Right lobe of liver (tissue), 6 donors: ENCODE measurements around the gene TCFL5. TPM values are rescaled to one million over a fixed set of nuclear protein-coding genes. Genes with fewer than 3 reads are reported as not detected.

Experiments
- ATAC-seq, 4 donors: fragments of 200-7000 bp; cut with Tn5 transposase; one replicate each; pipeline ENCODE4 v1.9.1; 2020; ENCODE audit warnings: mild to moderate bottlenecking in 4 of 4, moderate library complexity in 4 of 4
- DNase-seq, 3 donors: peaks; one replicate each; pipeline ENCODE4 v3.0.0-alpha.2; 2020
- H3K27ac ChIP-seq, 3 donors: fragments of 200-600 bp; one replicate each; pipeline ENCODE4 v1.8.0; 2022
- H3K27me3 ChIP-seq, 2 donors: fragments of 200-600 bp; one replicate each; pipeline ENCODE4 v1.8.0; 2022
- H3K36me3 ChIP-seq, 4 donors: fragments of 200-600 bp; sonication (generic) in 1 of 4; one replicate each; pipeline versions ENCODE4 v1.5.1 to v1.8.0; 2017 to 2022; ENCODE audit warnings: control low read depth in 1 of 4
- H3K4me1 ChIP-seq, 4 donors: fragments of 200-600 bp; sonication (generic) in 1 of 4; one replicate each; pipeline versions ENCODE4 v1.5.1 to v1.8.0; 2017 to 2022; ENCODE audit warnings: control low read depth in 1 of 4
- H3K4me3 ChIP-seq, 3 donors: fragments of 200-600 bp; one replicate each; pipeline ENCODE4 v1.8.0; 2022
- H3K9me3 ChIP-seq, 4 donors: fragments of 200-600 bp; sonication (generic) in 1 of 4; one replicate each; pipeline versions ENCODE4 v1.5.1 to v1.8.0; 2017 to 2022; ENCODE audit warnings: control low read depth in 1 of 4
- POLR2A ChIP-seq: fragments of 450-650 bp; IDR thresholded peaks from one replicate; pipeline ENCODE4 v1.6.1; 2017; ENCODE audit warnings: antibody characterized with exemption, mild to moderate bottlenecking
- WGBS: methylation state at CpG from one replicate; pipeline ENCODE4 v1.1.6; 2018; ENCODE audit warnings: low coverage, low lambda C conversion rate; ENCODE audit not compliant: insufficient coverage; ENCODE audit errors: missing lambda C conversion rate; 5-methylcytosine and 5-hydroxymethylcytosine counted together
- intact Hi-C, 2 donors: fragments of 100-400 bp; cut with DNase I; formaldehyde crosslinking; loops; one replicate each; pipeline versions ENCODE4 v1.11.2 to v1.14.1; 2022
- total RNA-seq, 6 experiments: library from RNA; depleted of rRNA in 2 of 6; stranded (reverse); fragments of >200 nt in 2 of 6; fragmentation: NEBNext Ultra II Directional in 3 of 6; extraction: Animal tissue kit (Norgen Biotek cat#: 25700) in 3 of 6; gene quantifications; one replicate each; pipeline versions ENCODE4 v1.1.0 to v1.2.4, GENCODE V29; 2016 to 2023
- TF ChIP-seq, protein P1 (sequence below), 4 donors: fragments of 200-600 bp in 3 of 4; fragments of 450-650 bp in 1 of 4; IDR thresholded peaks; one replicate each; pipeline versions ENCODE4 v1.5.1 to v1.8.0; 2016 to 2022; ENCODE audit warnings: antibody characterized with exemption in 4 of 4, mild to moderate bottlenecking in 2 of 4
- donor health status: DM: no; HTN: yes; CAD: no.
- donor health status: DM: no; HTN: no; CAD: no.
- donor health status: DM: no; HTN: no; CAD: no.
- donor health status: DM: no; HTN: yes; CAD: no.
- donor health status: DM: no; HTN: yes; CAD: no.

TCFL5 gene
- total RNA-seq, 6 experiments from 2014 or later, result 2.9 to 5.1 (median 3.9) TPM

DNA sequence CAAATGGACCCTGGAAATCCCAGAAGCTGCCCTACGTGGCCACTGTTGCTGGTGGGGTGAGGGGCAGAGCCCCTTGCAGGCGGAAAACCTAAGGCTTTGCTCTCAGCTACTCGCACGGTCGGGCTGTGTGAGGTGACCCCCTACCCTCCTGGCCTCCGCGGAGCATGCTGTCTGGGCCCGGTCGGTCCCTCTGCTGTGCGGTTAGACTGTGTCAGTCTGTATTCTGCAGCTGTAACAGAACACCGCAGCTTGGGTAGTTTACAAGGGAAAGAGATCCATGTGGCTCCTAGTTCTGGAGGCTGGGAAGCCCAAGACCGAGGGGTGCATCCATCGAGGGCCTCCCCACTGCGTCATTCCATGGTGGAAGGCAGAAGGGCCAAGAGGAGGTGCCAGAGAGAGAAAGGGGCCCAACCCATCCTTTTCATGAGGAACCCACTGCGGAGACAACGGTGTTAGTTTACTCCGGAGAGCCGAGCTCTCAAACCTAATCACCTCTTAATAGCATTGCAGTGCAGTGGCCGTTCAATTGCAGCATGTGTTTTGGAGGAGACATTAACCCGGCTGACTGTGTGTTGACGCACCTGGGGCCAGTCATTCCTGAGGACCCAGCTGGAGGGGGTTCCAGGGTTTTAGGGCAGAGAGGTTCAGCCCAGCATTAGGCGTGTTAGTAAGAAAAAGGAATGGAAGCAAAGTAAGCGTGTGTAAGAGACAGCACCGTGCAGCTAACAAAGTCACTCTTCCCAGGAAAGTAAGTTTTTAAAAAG, 26.5 kb downstream of the TCFL5 start:
- 90% methylated on average over 13 of the region's 24 CpGs for WGBS
- no peak for TF ChIP-seq POLR2A
- TF ChIP-seq, protein P1, sequence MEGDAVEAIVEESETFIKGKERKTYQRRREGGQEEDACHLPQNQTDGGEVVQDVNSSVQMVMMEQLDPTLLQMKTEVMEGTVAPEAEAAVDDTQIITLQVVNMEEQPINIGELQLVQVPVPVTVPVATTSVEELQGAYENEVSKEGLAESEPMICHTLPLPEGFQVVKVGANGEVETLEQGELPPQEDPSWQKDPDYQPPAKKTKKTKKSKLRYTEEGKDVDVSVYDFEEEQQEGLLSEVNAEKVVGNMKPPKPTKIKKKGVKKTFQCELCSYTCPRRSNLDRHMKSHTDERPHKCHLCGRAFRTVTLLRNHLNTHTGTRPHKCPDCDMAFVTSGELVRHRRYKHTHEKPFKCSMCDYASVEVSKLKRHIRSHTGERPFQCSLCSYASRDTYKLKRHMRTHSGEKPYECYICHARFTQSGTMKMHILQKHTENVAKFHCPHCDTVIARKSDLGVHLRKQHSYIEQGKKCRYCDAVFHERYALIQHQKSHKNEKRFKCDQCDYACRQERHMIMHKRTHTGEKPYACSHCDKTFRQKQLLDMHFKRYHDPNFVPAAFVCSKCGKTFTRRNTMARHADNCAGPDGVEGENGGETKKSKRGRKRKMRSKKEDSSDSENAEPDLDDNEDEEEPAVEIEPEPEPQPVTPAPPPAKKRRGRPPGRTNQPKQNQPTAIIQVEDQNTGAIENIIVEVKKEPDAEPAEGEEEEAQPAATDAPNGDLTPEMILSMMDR (IDR thresholded peaks at IDR 0.05), result no peak
- intact Hi-C loops, result no loop called here
- ATAC-seq (no peak), DNase-seq (no peak)
- H3K36me3 ChIP-seq, result no peaks in the 10 kb centered on the region
- no peaks in the 10 kb centered on the region for H3K27me3 ChIP-seq
- H3K4me1 ChIP-seq, result peaks cover 0 to 38% (median 6%) of the 10 kb centered on the region in 4 donors
- H3K27ac ChIP-seq, result no peak overlapping the region
- no peaks in the 10 kb centered on the region for H3K9me3 ChIP-seq
- H3K4me3 ChIP-seq, result no peak overlapping the region

DNA sequence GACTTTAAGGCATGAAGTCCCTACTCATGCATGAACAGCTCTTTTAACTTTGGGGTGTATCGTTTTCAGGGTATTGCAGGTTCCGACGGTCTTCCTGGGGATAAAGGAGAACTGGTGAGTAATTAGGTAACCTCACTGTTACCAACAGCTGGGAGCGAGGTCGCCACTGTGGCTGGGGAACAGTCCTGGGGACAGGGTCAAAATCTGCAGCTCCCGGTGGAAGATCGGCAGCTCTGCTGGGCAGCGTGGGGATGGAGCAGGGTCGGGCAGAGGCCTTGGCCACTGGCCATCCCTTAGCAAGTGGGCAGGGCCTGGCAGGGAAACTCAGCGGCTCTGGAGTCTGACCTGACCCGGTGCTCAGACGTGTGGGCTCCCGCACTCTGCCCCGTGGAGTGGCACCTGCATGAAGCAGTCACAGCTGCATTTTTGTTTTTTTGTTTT, 28.7 kb downstream of the TCFL5 start:
- peak overlapping the region in 2 of 3 donors; percentile 66 to 79 for H3K27ac ChIP-seq
- H3K4me3 ChIP-seq, result peak overlapping the region in 2 of 3 donors; percentile 10 to 37
- peak; percentile 74 to 80 (median 78) for ATAC-seq

DNA sequence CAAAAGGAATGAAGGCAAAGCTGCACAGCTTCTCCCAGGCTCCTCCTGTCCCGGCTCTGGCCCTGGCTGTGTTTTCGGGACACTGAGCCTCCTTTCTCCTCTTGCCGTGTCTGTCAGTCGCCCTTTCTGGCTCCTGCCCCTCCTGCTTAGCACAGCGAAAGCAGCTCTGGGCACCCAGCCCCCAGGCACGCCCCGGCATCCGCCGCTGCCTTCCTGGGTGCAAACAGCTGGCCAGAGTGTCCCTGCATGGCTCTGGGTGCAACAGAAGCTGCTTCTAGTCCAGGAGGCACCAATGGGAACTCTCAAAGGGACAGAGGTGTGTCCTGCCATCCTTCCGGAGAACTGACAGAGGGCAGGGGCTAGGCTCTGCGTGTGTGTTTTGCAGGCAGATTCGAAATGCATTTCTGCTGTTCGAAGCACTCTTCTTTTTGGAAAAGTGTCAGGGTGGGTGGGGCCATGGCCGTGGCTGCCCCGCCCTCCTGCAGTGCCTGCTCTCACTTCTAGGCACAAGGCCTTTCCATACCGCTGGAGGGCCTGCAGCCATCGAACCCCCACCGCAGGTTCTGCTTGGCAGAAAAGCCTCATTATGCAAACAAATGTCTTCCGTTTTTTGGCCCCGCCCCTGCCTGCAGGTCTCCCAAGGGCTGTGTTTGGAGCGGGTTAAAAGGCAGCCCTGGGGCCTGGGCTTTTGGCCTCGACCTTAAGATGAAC, 29.3 kb downstream of the TCFL5 start:
- no peak for TF ChIP-seq POLR2A
- Histone ChIP-seq H3K36me3 (no peaks in the 10 kb centered on the region), H3K4me1 (peaks cover 0 to 26% (median 6%) of the 10 kb centered on the region in 4 donors), H3K4me3 (peak overlapping the region in 2 of 3 donors; percentile 21 to 37), H3K27me3 (no peaks in the 10 kb centered on the region), H3K27ac (peak overlapping the region in 2 of 3 donors; percentile 66 to 79), H3K9me3 (no peaks in the 10 kb centered on the region)
- 12% methylated on average over 9 of the region's 22 CpGs for WGBS
- intact Hi-C loops, result no loop called here
- DNase-seq (peak; percentile 76 to 86 (median 85)), ATAC-seq (peak; percentile 66 to 79 (median 75))

More for the DNA sequence above, 28.7 kb downstream of the TCFL5 start:
- DNase-seq, result peak; percentile 81 to 94 (median 93)
- 18% methylated on average over 9 of the region's 14 CpGs for WGBS
- TF ChIP-seq, protein P1 (IDR thresholded peaks at IDR 0.05), result no peak
- peak; percentile 35 for TF ChIP-seq POLR2A
- peaks cover 0 to 30% (median 6%) of the 10 kb centered on the region in 4 donors for H3K4me1 ChIP-seq
- H3K27me3 ChIP-seq, result no peaks in the 10 kb centered on the region
- no peaks in the 10 kb centered on the region for H3K9me3 ChIP-seq
- intact Hi-C loops, result no loop called here
- H3K36me3 ChIP-seq, result no peaks in the 10 kb centered on the region

DNA sequence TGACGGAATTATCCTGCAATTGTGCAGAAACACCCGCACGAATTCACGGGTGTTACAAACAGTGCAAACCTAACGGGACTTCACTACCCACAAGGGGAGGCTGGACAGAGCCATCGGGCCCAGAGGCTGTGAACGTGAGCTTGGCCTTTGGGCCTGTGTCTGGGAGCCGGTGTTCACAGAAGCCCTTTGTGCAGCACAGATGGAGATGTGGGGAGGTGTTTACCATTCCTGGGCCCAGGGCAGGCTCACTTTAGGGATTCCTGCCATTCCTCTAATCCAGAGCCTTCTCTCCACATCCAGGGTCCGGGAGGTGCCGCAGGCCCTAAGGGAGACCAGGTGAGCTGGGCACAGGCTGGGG, 29.8 kb downstream of the TCFL5 start:
- Histone ChIP-seq H3K4me1 (peaks cover 0 to 26% (median 6%) of the 10 kb centered on the region in 4 donors), H3K27me3 (no peaks in the 10 kb centered on the region), H3K36me3 (no peaks in the 10 kb centered on the region), H3K27ac (peak overlapping the region in 2 of 3 donors; percentile 66 to 79), H3K4me3 (peak overlapping the region in 1 of 3 donors; percentile 21), H3K9me3 (no peaks in the 10 kb centered on the region)
- 37% methylated on average over 7 of the region's 10 CpGs for WGBS
- intact Hi-C loops, result no loop called here
- DNase-seq (no peak), ATAC-seq (no peak)
- TF ChIP-seq, protein P1 (IDR thresholded peaks at IDR 0.05), result no peak
- TF ChIP-seq POLR2A, result no peak
